ENCODE measurements around the gene GPR107.
A peak's percentile ranks its signal among the peaks of the same experiment; 100 is the strongest.

GPR107 gene

DNA sequence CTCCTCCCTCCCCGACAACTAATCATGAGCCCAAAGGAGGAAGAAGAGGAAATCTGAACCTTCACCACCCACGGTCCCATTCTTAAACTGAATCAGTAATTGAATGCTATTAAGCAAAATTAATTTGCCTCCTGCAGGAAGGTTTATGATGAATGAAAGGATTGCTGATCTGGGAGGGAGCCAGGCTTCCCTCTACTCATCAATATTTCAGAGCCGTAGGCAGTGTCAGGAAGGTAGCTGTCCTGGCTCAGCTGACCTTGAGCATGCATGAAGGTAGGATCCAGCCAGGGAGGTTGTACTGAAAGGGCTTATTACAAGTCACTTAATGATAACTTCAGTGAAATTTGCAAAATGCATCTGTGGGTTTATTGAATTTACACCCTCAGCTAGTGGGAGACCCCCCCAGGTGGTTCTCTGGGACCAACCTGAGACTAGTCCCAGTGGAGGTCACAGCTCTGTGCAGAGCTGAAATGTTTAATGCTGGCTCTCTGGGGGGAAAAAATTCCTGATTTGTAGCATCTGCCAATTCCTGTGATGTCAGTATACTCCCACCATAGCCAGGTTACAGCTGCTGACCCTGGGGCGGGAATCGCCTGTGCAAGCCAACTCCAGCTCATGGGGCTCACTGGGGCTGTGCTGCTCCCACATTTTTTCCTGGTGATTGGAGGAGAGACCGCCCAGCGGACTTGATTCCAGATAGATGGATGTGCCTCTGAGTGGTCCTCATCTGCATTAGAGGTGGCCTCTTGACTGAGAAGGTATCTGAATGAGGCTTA is 70.6 kb downstream of the GPR107 start:
- TF ChIP-seq, protein P1, sequence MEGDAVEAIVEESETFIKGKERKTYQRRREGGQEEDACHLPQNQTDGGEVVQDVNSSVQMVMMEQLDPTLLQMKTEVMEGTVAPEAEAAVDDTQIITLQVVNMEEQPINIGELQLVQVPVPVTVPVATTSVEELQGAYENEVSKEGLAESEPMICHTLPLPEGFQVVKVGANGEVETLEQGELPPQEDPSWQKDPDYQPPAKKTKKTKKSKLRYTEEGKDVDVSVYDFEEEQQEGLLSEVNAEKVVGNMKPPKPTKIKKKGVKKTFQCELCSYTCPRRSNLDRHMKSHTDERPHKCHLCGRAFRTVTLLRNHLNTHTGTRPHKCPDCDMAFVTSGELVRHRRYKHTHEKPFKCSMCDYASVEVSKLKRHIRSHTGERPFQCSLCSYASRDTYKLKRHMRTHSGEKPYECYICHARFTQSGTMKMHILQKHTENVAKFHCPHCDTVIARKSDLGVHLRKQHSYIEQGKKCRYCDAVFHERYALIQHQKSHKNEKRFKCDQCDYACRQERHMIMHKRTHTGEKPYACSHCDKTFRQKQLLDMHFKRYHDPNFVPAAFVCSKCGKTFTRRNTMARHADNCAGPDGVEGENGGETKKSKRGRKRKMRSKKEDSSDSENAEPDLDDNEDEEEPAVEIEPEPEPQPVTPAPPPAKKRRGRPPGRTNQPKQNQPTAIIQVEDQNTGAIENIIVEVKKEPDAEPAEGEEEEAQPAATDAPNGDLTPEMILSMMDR (IDR thresholded peaks at IDR 0.05; ENCODE audit: low read depth, low read length, missing control alignments), result no peak
- no peak for DNase-seq (ENCODE audit: low read depth)
- no peak overlapping the region for H3K4me3 ChIP-seq (ENCODE audit: low read depth, low read length)

DNA sequence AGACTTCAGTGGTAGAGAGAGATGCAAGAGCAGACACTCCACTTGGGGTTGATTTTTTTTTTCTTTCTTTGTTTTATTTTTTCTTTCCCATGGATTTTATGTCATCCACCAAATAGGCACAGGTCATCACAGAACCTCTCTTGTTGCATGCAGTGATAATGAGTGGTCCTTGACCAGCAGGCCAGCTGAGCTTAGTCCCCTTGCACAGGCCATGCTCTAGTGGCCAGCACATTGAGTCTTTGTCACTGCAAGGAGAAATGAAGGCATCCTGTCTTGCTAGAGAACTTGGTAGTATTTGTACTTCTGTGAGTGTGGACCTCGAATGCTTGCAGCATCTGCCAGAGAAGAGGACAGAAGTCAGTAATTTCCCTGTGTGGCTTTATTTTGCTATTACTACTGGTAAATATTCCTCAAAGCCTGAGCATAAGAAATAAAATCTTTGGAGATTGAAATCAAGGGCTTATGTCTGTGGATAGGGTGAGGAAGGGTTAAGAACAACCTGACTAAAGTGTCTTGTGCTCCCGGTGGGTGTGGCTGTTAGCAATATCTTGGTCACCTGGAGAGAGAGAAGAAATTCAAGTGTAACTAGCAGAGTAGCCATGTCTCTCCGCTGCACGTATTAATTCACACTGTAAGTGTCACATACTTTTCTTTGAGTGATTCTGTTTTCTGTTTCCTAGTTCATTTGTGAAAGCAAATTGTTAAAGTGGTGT is 73.2 kb downstream of the GPR107 start:
- TF ChIP-seq, protein P1 (IDR thresholded peaks at IDR 0.05; ENCODE audit: low read depth, low read length, missing control alignments), result no peak
- H3K4me3 ChIP-seq (ENCODE audit: low read depth, low read length), result no peak overlapping the region

DNA sequence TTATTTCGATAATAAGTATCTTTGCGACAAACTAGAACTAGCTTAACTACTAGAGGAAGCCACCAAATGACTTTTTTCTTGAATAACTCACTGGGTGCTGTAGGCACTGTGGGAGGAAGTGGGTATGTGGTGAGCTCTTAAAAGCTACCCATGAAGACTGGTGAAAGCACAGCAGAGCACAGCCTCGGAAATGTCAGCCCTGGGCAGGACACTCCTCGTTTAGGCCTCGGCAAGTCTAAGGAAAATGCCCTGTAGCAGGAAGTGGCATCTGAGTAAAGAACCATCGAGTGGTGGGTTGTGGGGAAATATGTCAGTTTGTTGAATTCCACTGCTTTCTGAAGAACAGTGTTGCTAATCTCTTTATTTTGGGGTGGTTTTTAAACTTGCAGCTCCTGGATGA is 74.5 kb downstream of the GPR107 start:
- peak; percentile 38 for DNase-seq (ENCODE audit: low read depth)
- TF ChIP-seq, protein P1 (IDR thresholded peaks at IDR 0.05; ENCODE audit: low read depth, low read length, missing control alignments), result no peak
- H3K4me3 ChIP-seq (ENCODE audit: low read depth, low read length), result no peak overlapping the region; the same call in 1 of the 2 replicates

More for the DNA sequence above, 73.2 kb downstream of the GPR107 start:
- DNase-seq (ENCODE audit: low read depth), result no peak

DNA sequence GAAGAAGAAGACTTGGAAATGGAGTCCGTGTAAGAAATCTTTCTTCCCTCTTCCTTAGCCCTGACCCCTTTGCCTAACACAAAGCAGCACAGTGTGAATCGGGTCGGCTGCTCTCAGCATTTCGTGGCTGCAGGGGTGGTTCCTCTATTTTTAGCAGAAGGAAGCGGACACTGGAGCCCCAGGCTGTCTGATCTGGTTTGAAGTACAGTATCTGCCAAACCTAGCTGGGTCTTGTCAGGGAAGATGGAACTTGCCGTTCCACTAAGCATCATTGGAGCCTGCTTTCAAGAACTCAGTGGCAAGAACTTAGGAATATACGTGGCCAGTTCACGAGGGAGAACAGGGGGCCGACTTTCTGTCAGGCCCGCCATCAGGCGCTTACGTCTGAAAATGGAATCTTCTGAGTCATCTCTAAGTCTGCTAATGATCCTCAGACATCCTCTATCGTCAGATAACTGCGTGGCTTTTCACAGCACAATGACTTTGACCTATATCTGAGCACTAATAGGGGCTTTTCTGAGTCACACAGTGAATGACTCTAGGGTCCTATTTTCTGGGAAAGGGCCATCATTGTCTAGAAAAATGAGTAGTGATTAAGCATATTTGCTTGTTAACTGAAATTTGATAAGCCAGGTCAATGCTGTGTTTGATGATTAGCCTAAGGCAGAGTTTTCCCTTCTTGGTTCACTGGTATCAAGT is 75.2 kb downstream of the GPR107 start:
- TF ChIP-seq, protein P1 (IDR thresholded peaks at IDR 0.05; ENCODE audit: low read depth, low read length, missing control alignments), result no peak
- no peak overlapping the region; the same call in 1 of the 2 replicates for H3K4me3 ChIP-seq (ENCODE audit: low read depth, low read length)
- peak; percentile 49 for DNase-seq (ENCODE audit: low read depth)

DNA sequence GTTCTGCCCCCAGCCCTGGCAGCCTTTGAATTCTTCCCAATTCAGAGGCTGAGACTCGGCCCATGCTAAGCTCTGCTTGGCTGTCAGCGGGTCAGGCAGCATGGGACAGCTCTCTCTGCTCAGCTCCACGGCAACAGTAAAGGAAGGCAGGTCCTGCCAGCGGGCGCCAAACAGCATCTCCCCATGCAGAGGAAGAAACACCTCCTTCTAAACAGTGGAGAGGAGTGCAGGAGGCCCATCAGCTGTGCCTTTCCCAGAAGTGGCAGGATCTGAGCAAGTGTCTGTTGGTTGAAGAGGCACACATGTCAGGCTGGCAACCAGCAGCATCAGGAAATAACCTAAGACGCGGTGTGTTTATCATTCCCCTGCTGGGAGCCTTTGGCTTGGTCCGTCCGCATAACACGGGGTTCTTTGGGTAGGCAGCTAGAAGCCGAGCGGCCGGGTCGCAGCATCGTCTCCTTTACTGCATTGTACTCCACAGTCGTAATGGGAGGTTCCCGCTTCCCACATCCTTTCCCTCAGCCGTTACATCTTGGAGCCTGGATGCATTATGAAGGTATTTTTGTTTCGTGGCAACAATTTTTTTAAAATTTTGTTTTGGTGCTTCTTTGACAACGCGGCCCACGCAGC is 75.8 kb downstream of the GPR107 start:
- no peak overlapping the region for H3K4me3 ChIP-seq (ENCODE audit: low read depth, low read length)
- TF ChIP-seq, protein P1 (IDR thresholded peaks at IDR 0.05; ENCODE audit: low read depth, low read length, missing control alignments), result no peak
- DNase-seq (ENCODE audit: low read depth), result no peak

DNA sequence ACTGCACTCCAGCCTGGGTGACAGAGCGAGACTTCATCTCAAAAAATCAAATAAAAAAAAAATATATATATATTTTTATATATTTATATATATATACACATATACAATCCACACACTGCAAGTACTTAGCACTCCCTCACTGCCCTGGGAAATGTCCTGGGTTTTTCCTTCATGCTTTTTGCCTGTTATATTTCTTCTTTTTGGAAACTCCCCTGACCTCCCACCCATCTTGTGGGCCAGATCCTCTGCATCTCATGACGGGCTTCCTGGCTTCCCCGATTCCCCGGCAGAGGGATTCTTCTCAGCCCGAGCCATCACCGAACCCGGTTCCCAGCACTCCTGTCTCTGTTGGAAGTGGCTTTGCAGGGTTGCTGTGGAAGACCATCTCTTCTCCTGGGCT is 79.0 kb downstream of the GPR107 start:
- DNase-seq (ENCODE audit: low read depth), result no peak
- TF ChIP-seq, protein P1 (IDR thresholded peaks at IDR 0.05; ENCODE audit: low read depth, low read length, missing control alignments), result no peak
- no peak overlapping the region for H3K4me3 ChIP-seq (ENCODE audit: low read depth, low read length)

Data from GM12864 (cell line).